ENCODE data around the gene MPI.
A peak's percentile ranks its signal among the peaks of the same experiment; 100 is the strongest.

MPI gene

GRCh38 chr15:74873756-74874424, 16.0 kb upstream of the MPI start:
- Histone ChIP-seq H3K9me3 (ENCODE audit: insufficient read depth, low read length) (no peaks in the 10 kb centered on the region), H4K20me1 (ENCODE audit: insufficient read depth, low read length) (no peaks in the 10 kb centered on the region; the same call in 1 of the 2 replicates), H3K9ac (ENCODE audit: low read length) (peak overlapping the region; percentile 82), H3K4me1 (ENCODE audit: low read length) (peaks cover 34% of the 10 kb centered on the region), H3K4me2 (ENCODE audit: low read length) (peak overlapping the region; percentile 88), H2AFZ (ENCODE audit: low read depth, low read length) (peak overlapping the region; percentile 24; the same call in 1 of the 2 replicates), H3K79me2 (ENCODE audit: low read length) (peaks cover 36% of the 10 kb centered on the region), H3K27ac (ENCODE audit: low read length) (peak overlapping the region; percentile 61), H3K4me3 (ENCODE audit: low read length) (peak overlapping the region; percentile 92), H3K36me3 (replicated peaks; ENCODE audit: low read depth, low read length) (peaks cover 15% of the 10 kb centered on the region), H3K27me3 (ENCODE audit: low read depth, low read length) (no peaks in the 10 kb centered on the region)
- TF ChIP-seq, protein P1, sequence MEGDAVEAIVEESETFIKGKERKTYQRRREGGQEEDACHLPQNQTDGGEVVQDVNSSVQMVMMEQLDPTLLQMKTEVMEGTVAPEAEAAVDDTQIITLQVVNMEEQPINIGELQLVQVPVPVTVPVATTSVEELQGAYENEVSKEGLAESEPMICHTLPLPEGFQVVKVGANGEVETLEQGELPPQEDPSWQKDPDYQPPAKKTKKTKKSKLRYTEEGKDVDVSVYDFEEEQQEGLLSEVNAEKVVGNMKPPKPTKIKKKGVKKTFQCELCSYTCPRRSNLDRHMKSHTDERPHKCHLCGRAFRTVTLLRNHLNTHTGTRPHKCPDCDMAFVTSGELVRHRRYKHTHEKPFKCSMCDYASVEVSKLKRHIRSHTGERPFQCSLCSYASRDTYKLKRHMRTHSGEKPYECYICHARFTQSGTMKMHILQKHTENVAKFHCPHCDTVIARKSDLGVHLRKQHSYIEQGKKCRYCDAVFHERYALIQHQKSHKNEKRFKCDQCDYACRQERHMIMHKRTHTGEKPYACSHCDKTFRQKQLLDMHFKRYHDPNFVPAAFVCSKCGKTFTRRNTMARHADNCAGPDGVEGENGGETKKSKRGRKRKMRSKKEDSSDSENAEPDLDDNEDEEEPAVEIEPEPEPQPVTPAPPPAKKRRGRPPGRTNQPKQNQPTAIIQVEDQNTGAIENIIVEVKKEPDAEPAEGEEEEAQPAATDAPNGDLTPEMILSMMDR (IDR thresholded peaks at IDR 0.05; ENCODE audit: low read depth, low read length) = no peak
- no peak for TF ChIP-seq EZH2phosphoT487 (IDR thresholded peaks at IDR 0.05; ENCODE audit: low read depth)

GRCh38 chr15:74878273-74878672, 11.6 kb upstream of the MPI start:
- Histone ChIP-seq H3K9ac (ENCODE audit: low read length) (no peak overlapping the region), H3K4me2 (ENCODE audit: low read length) (no peak overlapping the region), H3K9me3 (ENCODE audit: insufficient read depth, low read length) (peaks cover 8% of the 10 kb centered on the region; the same call in 1 of the 2 replicates), H3K27ac (ENCODE audit: low read length) (no peak overlapping the region), H3K27me3 (ENCODE audit: low read depth, low read length) (no peaks in the 10 kb centered on the region), H3K79me2 (ENCODE audit: low read length) (no peaks in the 10 kb centered on the region; the same call in 1 of the 2 replicates), H3K36me3 (replicated peaks; ENCODE audit: low read depth, low read length) (peaks cover 2% of the 10 kb centered on the region), H4K20me1 (ENCODE audit: insufficient read depth, low read length) (no peaks in the 10 kb centered on the region), H3K4me3 (ENCODE audit: low read length) (no peak overlapping the region), H2AFZ (ENCODE audit: low read depth, low read length) (no peak overlapping the region), H3K4me1 (ENCODE audit: low read length) (peaks cover 5% of the 10 kb centered on the region; the same call in 1 of the 2 replicates)
- TF ChIP-seq, protein P1 (IDR thresholded peaks at IDR 0.05; ENCODE audit: low read depth, low read length) = no peak
- TF ChIP-seq EZH2phosphoT487 (IDR thresholded peaks at IDR 0.05; ENCODE audit: low read depth) = no peak

DNA sequence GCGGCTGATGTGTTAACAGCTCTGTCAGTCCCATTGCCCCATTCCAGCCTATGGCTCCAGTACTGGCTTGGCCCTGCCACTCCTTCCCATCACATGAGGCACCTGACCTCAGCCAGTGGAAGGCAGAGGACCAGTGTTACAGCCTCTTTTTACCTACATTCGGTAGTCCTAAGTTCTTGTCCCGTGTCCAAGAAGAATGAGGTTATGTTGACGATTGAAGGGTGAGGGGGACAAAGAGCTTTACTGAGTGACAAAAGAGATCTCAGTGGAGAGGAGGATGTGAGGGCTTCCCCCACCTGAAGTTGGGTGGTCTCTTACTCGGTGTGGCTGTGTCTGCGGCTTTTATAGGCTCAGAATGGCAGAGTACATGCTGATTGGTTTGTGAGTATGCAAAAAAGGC, 7.3 kb upstream of the MPI start:
- no peak overlapping the region for H3K27ac ChIP-seq (ENCODE audit: low read length)
- no peaks in the 10 kb centered on the region for H4K20me1 ChIP-seq (ENCODE audit: insufficient read depth, low read length)
- no peak overlapping the region for H3K9ac ChIP-seq (ENCODE audit: low read length)
- no peak for TF ChIP-seq EZH2phosphoT487 (IDR thresholded peaks at IDR 0.05; ENCODE audit: low read depth)
- TF ChIP-seq, protein P1 (IDR thresholded peaks at IDR 0.05; ENCODE audit: low read depth, low read length) = no peak
- H3K9me3 ChIP-seq (ENCODE audit: insufficient read depth, low read length) = peaks cover 8% of the 10 kb centered on the region; the same call in 1 of the 2 replicates
- H3K36me3 ChIP-seq (replicated peaks; ENCODE audit: low read depth, low read length) = peaks cover 2% of the 10 kb centered on the region
- H3K4me3 ChIP-seq (ENCODE audit: low read length) = no peak overlapping the region
- H3K4me1 ChIP-seq (ENCODE audit: low read length) = peaks cover 13% of the 10 kb centered on the region
- no peaks in the 10 kb centered on the region for H3K27me3 ChIP-seq (ENCODE audit: low read depth, low read length)
- no peaks in the 10 kb centered on the region for H3K79me2 ChIP-seq (ENCODE audit: low read length)
- no peak overlapping the region for H2AFZ ChIP-seq (ENCODE audit: low read depth, low read length)
- H3K4me2 ChIP-seq (ENCODE audit: low read length) = no peak overlapping the region

- TF ChIP-seq, protein P1 (IDR thresholded peaks at IDR 0.05; ENCODE audit: low read depth, low read length) = no peak
- no peak for TF ChIP-seq EZH2phosphoT487 (IDR thresholded peaks at IDR 0.05; ENCODE audit: low read depth)
- peaks cover 8% of the 10 kb centered on the region; the same call in 1 of the 2 replicates for H3K9me3 ChIP-seq (ENCODE audit: insufficient read depth, low read length)
- H3K79me2 ChIP-seq (ENCODE audit: low read length) = peaks cover 1% of the 10 kb centered on the region; the same call in 1 of the 2 replicates
- H3K9ac ChIP-seq (ENCODE audit: low read length) = no peak overlapping the region
- H3K4me3 ChIP-seq (ENCODE audit: low read length) = no peak overlapping the region
- H4K20me1 ChIP-seq (ENCODE audit: insufficient read depth, low read length) = no peaks in the 10 kb centered on the region
- H3K4me2 ChIP-seq (ENCODE audit: low read length) = no peak overlapping the region
- no peak overlapping the region for H3K27ac ChIP-seq (ENCODE audit: low read length)
- H2AFZ ChIP-seq (ENCODE audit: low read depth, low read length) = no peak overlapping the region
- H3K4me1 ChIP-seq (ENCODE audit: low read length) = peaks cover 21% of the 10 kb centered on the region
- no peaks in the 10 kb centered on the region for H3K27me3 ChIP-seq (ENCODE audit: low read depth, low read length)
- peaks cover 2% of the 10 kb centered on the region for H3K36me3 ChIP-seq (replicated peaks; ENCODE audit: low read depth, low read length)
These were observed 5.2 kb upstream of the MPI start for GRCh38 chr15:74884428-74885223.
